Common myeloid progenitor, CD34-positive (primary cell): ENCODE results near the gene GABRE.

Experiments used
- CTCF ChIA-PET: fragments of 350-600 bp; sonication (Branson Sonifier 250); formaldehyde crosslinking; loops from one replicate; lab custom pipeline; 2021; ENCODE audit warnings: antibody characterized with exemption; lab: Charles Lee
- POLR2A ChIA-PET: fragments of 350-600 bp; sonication (Branson Sonifier 250); formaldehyde crosslinking; loops from one replicate; lab custom pipeline; 2021; ENCODE audit warnings: antibody characterized with exemption; lab: Charles Lee
- DNase-seq, 3 donors: peaks; one replicate each; pipeline versions ENCODE4 v3.0.0 to v3.0.0-alpha.2; 2013
- H3K27ac ChIP-seq, 2 experiments: 1 replicate in 1 of 2; 2 replicates in 1 of 2; pipeline ENCODE4 v1.7.0; 2013; ENCODE audit warnings: inconsistent platforms in 2 of 2, low read length in 2 of 2, mild to moderate bottlenecking in 2 of 2, low read depth in 1 of 2, moderate library complexity in 1 of 2; ENCODE audit not compliant: severe bottlenecking in 2 of 2, insufficient read depth in 1 of 2, poor library complexity in 1 of 2
- H3K27me3 ChIP-seq, 5 experiments: replicated peaks in 2 of 5; 1 replicate in 3 of 5; 2 replicates in 2 of 5; pipeline versions ENCODE4 v1.6.1 to v1.7.0; 2013; ENCODE audit warnings: low read length in 4 of 5, mild to moderate bottlenecking in 2 of 5, moderate library complexity in 2 of 5, inconsistent platforms in 1 of 5; ENCODE audit not compliant: insufficient read depth in 5 of 5, control insufficient read depth in 4 of 5
- H3K36me3 ChIP-seq, 4 experiments: 1 replicate in 2 of 4; 2 replicates in 2 of 4; pipeline versions ENCODE4 v1.6.1 to v1.7.0; 2013; ENCODE audit warnings: low read length in 3 of 4, control low read depth in 1 of 4, mild to moderate bottlenecking in 1 of 4; ENCODE audit not compliant: control insufficient read depth in 4 of 4, insufficient read depth in 4 of 4
- H3K4me1 ChIP-seq, 4 experiments: 1 replicate in 3 of 4; 2 replicates in 1 of 4; pipeline versions ENCODE4 v1.6.1 to v1.7.1; 2013; ENCODE audit warnings: low read length in 3 of 4, mild to moderate bottlenecking in 3 of 4, control low read depth in 1 of 4, inconsistent platforms in 1 of 4, moderate library complexity in 1 of 4; ENCODE audit not compliant: control insufficient read depth in 4 of 4, insufficient read depth in 4 of 4; ENCODE audit errors: control extremely low read depth in 1 of 4
- H3K4me3 ChIP-seq, 7 experiments: 1 replicate in 4 of 7; 2 replicates in 3 of 7; pipeline versions ENCODE4 v1.5.1 to v1.7.0; 2013; ENCODE audit warnings: mild to moderate bottlenecking in 7 of 7, low read length in 6 of 7, moderate library complexity in 6 of 7, inconsistent platforms in 2 of 7, low read depth in 2 of 7, control low read depth in 1 of 7; ENCODE audit not compliant: insufficient read depth in 4 of 7, control insufficient read depth in 1 of 7; ENCODE audit errors: extremely low read depth in 1 of 7
- H3K9me3 ChIP-seq, 5 experiments: 1 replicate in 4 of 5; 2 replicates in 1 of 5; pipeline versions ENCODE4 v1.6.1 to v1.7.1; 2013; ENCODE audit warnings: low read length in 4 of 5, mild to moderate bottlenecking in 2 of 5, inconsistent platforms in 1 of 5, low read depth in 1 of 5, moderate library complexity in 1 of 5; ENCODE audit not compliant: control insufficient read depth in 4 of 5, insufficient read depth in 2 of 5; ENCODE audit errors: control extremely low read depth in 1 of 5
- WGBS: methylation state at CpG from one replicate; pipeline ENCODE4 v1.1.5; 2013; ENCODE audit not compliant: insufficient coverage; 5-methylcytosine and 5-hydroxymethylcytosine counted together

GABRE gene

DNA sequence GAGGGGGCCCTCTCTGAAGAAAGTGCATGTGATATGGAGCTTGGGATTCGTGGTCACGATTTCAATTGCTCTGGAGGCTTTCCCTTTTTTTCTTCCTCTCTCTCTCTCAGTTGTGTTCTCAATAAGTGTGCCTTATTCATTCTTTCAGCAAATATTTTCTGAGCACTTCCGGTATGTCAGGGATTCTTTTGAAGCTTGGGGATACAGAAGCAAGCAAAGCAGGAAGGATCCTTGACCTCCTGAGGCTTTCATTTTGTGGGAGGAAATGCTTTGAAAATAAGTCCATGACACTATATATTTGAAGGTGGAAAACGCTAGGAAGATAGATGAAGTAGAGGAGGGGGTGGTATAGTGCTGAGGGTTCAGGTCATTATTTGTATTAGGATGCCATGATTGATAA lies 12.6 kb upstream of the GABRE start:
- H3K9me3 ChIP-seq, result no peaks in the 10 kb centered on the region
- ChIA-PET CTCF (no interaction called here), POLR2A (no interaction called here)
- no peaks in the 10 kb centered on the region for H3K36me3 ChIP-seq
- H3K4me1 ChIP-seq, result no peaks in the 10 kb centered on the region
- DNase-seq, result no peak
- peaks cover 0 to 3% (median 0%) of the 10 kb centered on the region in 5 experiments for H3K27me3 ChIP-seq
- no peak overlapping the region for H3K4me3 ChIP-seq
- no peak overlapping the region for H3K27ac ChIP-seq
- WGBS, result 77% methylated on average over 4 of the region's 4 CpGs

DNA sequence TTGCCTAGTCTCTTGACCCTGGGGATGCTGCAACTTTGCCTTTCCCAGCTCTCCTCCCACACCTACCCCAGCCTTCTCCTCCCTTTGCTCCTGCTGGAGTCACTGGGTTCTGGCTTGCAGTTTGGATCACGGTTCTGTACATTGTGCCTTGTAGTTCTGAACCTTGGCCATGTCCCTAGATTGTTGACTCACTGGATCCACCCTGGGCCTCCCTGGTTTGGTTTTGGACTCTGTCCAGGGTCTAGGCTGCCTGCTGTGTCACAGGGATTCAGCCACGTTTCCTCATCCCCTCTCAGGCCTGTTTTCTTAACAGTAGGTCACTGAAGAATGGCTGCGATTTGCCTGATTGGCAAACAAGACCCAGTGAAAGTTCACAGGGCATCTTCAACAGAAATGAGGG lies 11.5 kb upstream of the GABRE start:
- Histone ChIP-seq H3K27ac (no peak overlapping the region), H3K9me3 (no peaks in the 10 kb centered on the region), H3K4me1 (no peaks in the 10 kb centered on the region), H3K27me3 (peaks cover 0 to 7% (median 0%) of the 10 kb centered on the region in 5 experiments), H3K4me3 (no peak overlapping the region), H3K36me3 (no peaks in the 10 kb centered on the region)
- WGBS, result 61% methylated on average over 3 of the region's 3 CpGs
- POLR2A ChIA-PET, result no interaction called here
- no peak for DNase-seq
- CTCF ChIA-PET, result no interaction called here

DNA sequence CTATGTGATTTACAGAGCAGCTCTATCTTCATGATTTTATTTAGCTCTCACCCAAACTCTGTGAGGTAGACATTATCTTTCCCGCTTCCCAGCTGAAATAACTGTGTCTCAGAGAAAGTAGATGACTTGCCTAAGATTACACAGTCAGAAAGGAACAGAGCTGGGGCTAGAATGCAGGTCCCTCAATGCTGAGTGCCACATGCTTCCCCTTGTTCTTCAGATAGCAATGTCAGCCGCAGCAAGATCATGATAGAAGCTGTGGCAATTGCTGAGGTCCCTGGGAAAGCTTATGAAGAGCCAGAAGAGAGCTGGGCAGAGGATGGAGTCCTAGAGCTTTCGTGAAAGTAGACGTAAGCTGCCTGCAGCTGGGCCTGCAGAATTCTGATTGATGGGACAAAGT lies 11.1 kb upstream of the GABRE start:
- POLR2A ChIA-PET, result no interaction called here

DNA sequence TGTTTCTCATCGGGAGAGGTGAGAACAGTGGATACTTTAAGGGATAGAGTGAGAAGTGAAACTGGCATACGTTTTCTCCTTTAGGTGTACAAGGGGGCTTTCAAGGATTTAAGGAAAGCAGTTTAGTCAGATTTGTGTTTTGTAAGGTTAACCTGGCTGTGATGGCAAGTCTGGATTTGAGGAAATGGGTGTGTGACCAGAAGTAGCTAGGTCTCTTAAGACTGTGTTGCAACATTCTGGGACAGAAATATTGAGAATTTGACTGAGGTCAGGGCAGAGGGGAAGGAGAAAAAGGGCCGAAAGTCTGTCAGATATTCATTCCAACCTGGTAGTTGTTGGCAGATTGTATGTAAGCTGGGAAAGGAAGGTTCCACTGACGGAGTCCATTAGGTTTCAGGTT lies 10.4 kb upstream of the GABRE start:
- DNase-seq, result no peak
- no peaks in the 10 kb centered on the region for H3K4me1 ChIP-seq
- POLR2A ChIA-PET, result no interaction called here
- CTCF ChIA-PET, result no interaction called here
- no peak overlapping the region for H3K4me3 ChIP-seq
- H3K27ac ChIP-seq, result no peak overlapping the region
- no peaks in the 10 kb centered on the region for H3K36me3 ChIP-seq
- peaks cover 0 to 7% (median 0%) of the 10 kb centered on the region in 5 experiments for H3K27me3 ChIP-seq
- 57% methylated on average over 4 of the region's 4 CpGs for WGBS
- H3K9me3 ChIP-seq, result no peaks in the 10 kb centered on the region

More for the DNA sequence above, 11.1 kb upstream of the GABRE start:
- Histone ChIP-seq H3K36me3 (no peaks in the 10 kb centered on the region), H3K27me3 (peaks cover 0 to 7% (median 0%) of the 10 kb centered on the region in 5 experiments), H3K9me3 (no peaks in the 10 kb centered on the region), H3K4me3 (no peak overlapping the region), H3K4me1 (no peaks in the 10 kb centered on the region), H3K27ac (no peak overlapping the region)
- WGBS, result 66% methylated on average over 4 of the region's 4 CpGs
- DNase-seq, result no peak
- CTCF ChIA-PET, result no interaction called here

DNA sequence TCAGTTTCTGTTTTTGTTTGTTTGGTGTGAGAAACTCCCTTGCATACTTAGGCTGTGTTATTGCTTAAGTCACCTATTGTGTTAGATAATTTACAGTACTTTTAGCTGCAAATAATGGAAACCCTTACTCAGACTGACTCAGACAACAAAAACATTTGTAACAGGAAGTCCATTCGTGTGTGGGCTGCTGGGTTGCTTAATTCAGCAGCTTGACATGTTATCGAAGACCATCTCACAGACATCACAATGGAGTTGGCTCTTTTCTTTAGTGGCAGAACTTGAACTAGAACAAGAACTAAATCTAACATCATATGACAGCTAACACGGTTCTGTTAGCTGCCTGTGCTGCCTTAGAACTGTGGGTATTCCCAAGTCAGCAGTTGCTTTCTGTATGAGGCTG lies 9.9 kb upstream of the GABRE start:
- CTCF ChIA-PET, result no interaction called here
- Histone ChIP-seq H3K36me3 (no peaks in the 10 kb centered on the region), H3K4me3 (no peak overlapping the region), H3K27ac (no peak overlapping the region), H3K27me3 (peaks cover 0 to 7% (median 0%) of the 10 kb centered on the region in 5 experiments), H3K9me3 (no peaks in the 10 kb centered on the region), H3K4me1 (no peaks in the 10 kb centered on the region)
- no peak for DNase-seq
- POLR2A ChIA-PET, result no interaction called here
- WGBS, result 40% methylated on average over 2 of the region's 3 CpGs

DNA sequence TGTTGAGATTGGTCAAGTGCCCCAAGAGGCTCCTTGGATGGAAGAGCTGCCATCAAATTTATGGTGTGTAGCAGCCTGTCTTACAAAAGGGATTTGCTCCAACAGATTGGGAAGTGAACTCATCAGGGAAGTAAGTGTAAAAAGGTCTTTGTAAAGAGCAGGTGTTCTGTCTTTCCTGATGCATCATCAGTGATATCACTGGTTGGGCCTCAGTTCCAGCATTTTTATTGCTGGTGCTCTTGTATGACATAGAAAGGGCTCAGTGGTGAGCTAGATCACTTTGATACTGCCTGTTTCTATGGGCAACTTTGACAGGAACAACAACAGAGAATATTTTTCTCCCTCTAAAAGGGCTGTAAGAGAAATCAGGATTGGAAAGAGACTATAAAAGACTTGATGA lies 8.7 kb upstream of the GABRE start:
- ChIA-PET POLR2A (no interaction called here), CTCF (no interaction called here)
- H3K27me3 ChIP-seq, result peaks cover 0 to 7% (median 0%) of the 10 kb centered on the region in 5 experiments
- H3K36me3 ChIP-seq, result no peaks in the 10 kb centered on the region
- no peak for DNase-seq
- no peak overlapping the region for H3K4me3 ChIP-seq
- no peaks in the 10 kb centered on the region for H3K9me3 ChIP-seq
- H3K4me1 ChIP-seq, result no peaks in the 10 kb centered on the region
- H3K27ac ChIP-seq, result no peak overlapping the region

DNA sequence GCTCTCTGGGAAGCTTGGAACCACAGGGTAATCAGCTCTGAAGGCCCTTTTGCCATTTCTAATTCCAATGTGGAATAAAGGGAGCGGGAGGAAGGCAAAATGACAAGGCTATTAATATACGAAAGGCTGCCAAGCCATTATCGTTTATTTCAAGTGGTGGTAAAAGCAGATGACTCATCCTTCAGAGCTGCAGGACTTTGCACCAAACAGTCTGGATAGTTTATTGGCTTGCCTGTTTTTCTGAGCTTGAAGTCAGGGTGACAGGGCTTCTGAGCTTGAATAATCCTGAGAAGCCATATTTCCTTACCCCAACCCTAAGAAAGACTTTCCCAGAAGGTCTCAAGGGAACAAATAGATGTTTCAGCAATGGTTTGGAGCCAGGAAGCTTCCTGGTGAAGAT lies 7.7 kb upstream of the GABRE start:
- Histone ChIP-seq H3K27me3 (peaks cover 0 to 10% (median 2%) of the 10 kb centered on the region in 5 experiments), H3K4me1 (no peaks in the 10 kb centered on the region), H3K36me3 (no peaks in the 10 kb centered on the region), H3K4me3 (no peak overlapping the region), H3K9me3 (no peaks in the 10 kb centered on the region), H3K27ac (no peak overlapping the region)
- no CpG with 5 or more reads among the region's 3 CpGs for WGBS
- CTCF ChIA-PET, result no interaction called here
- POLR2A ChIA-PET, result no interaction called here
- no peak for DNase-seq
